Mucosa of descending colon (tissue), 3 donors: ENCODE results near the gene PRR5. TPM values are rescaled to one million over a fixed set of nuclear protein-coding genes. Genes with fewer than 3 reads are reported as not detected.

Experiments used
- ATAC-seq: fragments of 200-7000 bp; cut with Tn5 transposase; one replicate; pipeline ENCODE4 v1.9.1; 2020; ENCODE audit warnings: mild to moderate bottlenecking, moderate library complexity
- DNase-seq, 3 donors: peaks; one replicate each; pipeline ENCODE4 v3.0.0-alpha.2; 2020
- H3K36me3 ChIP-seq: fragments of 200-600 bp; one replicate; pipeline ENCODE4 v1.8.0; 2021; ENCODE audit warnings: low read depth, mild to moderate bottlenecking
- H3K4me1 ChIP-seq: fragments of 200-600 bp; one replicate; pipeline ENCODE4 v1.8.0; 2021; ENCODE audit warnings: low read depth, mild to moderate bottlenecking
- H3K4me3 ChIP-seq: fragments of 200-600 bp; one replicate; pipeline ENCODE4 v1.8.0; 2021; ENCODE audit warnings: mild to moderate bottlenecking
- H3K9me3 ChIP-seq: fragments of 200-600 bp; one replicate; pipeline ENCODE4 v1.8.0; 2021; ENCODE audit warnings: mild to moderate bottlenecking
- intact Hi-C, 2 donors: fragments of 100-400 bp; cut with DNase I in 1 of 2; cut with micrococcal nuclease in 1 of 2; formaldehyde crosslinking; loops; one replicate each; pipeline versions ENCODE4 v1.11.0 to v1.11.1; 2022; cut with DNase I, micrococcal nuclease
- total RNA-seq, 3 donors: library from RNA; stranded (reverse); fragmentation: NEBNext Ultra II Directional in 2 of 3; extraction: Animal tissue kit (Norgen Biotek cat#: 25700) in 2 of 3; gene quantifications; one replicate each; pipeline versions ENCODE4 v1.2.1 to v1.2.4, GENCODE V29; 2021 to 2023
- TF ChIP-seq, protein P1 (sequence below): fragments of 200-600 bp; IDR thresholded peaks from one replicate; pipeline ENCODE4 v1.8.0; 2022; ENCODE audit warnings: antibody characterized with exemption, mild to moderate bottlenecking
- donor health status: DM: no; HTN: no; CAD: no; lungs with moderate emphysema.
- donor health status: DM: no; HTN: no; CAD: no.
- donor health status: DM: no; HTN: yes; CAD: no.

The PRR5 gene
- total RNA-seq, 3 donors from 2014 or later = 21.8 to 46.2 (median 35.1) TPM

- Histone ChIP-seq H3K9me3 (no peaks in the 10 kb centered on the region), H3K4me1 (peaks cover 8% of the 10 kb centered on the region), H3K36me3 (no peaks in the 10 kb centered on the region), H3K4me3 (no peak overlapping the region)
- DNase-seq (peak; percentile 88 to 89 (median 88)), ATAC-seq (peak; percentile 97)
- intact Hi-C loops = no loop called here
- TF ChIP-seq, protein P1, sequence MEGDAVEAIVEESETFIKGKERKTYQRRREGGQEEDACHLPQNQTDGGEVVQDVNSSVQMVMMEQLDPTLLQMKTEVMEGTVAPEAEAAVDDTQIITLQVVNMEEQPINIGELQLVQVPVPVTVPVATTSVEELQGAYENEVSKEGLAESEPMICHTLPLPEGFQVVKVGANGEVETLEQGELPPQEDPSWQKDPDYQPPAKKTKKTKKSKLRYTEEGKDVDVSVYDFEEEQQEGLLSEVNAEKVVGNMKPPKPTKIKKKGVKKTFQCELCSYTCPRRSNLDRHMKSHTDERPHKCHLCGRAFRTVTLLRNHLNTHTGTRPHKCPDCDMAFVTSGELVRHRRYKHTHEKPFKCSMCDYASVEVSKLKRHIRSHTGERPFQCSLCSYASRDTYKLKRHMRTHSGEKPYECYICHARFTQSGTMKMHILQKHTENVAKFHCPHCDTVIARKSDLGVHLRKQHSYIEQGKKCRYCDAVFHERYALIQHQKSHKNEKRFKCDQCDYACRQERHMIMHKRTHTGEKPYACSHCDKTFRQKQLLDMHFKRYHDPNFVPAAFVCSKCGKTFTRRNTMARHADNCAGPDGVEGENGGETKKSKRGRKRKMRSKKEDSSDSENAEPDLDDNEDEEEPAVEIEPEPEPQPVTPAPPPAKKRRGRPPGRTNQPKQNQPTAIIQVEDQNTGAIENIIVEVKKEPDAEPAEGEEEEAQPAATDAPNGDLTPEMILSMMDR = peak; percentile 98
Observed at GRCh38 chr22:44684506-44685383, 17.3 kb upstream of the PRR5 start.

DNA sequence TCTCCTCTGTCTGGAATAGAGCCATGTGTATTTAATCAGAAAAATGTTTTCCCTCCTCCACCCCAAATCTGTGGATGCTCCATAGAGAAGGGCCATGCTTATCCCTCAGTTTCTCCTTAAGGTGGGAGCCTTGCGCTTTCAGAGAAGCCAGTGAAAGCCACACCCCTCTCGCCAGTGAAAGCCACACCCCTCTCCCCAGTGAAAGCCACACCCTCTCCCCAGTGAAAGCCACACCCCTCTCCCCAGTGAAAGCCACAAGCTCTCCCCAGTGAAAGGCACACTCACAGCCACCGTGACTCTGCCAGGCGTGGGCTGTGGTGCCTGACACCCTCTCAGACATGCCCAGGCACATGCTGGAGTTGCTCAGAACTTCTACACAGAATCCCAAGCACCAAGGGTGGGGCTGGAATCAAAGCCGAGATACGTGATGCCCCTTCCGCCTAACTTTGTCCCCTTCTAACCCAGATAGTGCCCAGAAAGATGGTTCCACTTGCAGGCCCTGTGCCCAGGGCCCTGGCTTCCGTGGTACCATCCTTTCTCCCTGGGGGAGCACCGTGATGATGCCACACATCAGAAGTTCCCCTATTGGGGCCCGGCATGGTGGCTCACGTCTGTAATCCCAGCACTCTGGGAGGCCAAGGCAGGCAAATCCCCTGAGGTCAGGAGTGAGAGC, 16.5 kb upstream of the PRR5 start:
- peak; percentile 76 to 81 (median 80) for DNase-seq
- no peaks in the 10 kb centered on the region for H3K9me3 ChIP-seq
- H3K36me3 ChIP-seq = no peaks in the 10 kb centered on the region
- TF ChIP-seq, protein P1 = no peak
- peak; percentile 86 for ATAC-seq
- H3K4me3 ChIP-seq = no peak overlapping the region
- intact Hi-C loops = no loop called here
- H3K4me1 ChIP-seq = peaks cover 8% of the 10 kb centered on the region

DNA sequence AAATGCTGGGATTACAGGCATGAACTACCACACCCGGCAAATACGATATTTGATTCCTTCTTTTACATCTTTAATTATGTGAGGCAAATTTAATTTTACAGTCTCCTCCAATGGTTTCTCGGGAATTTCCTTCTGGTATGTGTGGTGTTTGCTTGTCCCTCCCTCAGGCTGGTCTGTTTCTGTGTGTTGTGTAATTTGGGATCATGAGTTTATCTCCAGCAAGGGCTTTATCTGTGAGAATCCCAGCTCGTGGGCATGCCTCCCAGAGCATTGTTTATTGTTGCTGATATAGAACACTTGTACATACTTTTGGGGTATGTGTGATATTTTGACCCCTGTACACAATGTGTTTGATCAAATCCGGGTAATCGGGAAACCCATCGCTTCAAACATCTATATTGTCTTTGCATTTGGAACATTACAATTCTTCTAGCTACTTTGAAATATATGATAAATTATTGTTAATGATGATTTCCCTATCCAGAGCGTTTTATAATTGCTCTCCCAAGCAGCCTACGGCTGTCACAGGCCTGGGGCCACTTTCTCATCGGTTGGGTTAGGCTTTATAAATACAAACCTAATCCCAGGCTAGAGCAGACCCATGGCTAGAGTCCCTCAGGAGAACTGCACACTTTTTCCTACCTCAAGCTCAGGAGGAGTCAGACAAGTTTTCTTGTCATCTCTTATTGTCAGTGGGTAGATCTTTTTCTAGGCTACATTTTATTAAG, 15.0 kb upstream of the PRR5 start:
- H3K9me3 ChIP-seq = no peaks in the 10 kb centered on the region
- intact Hi-C loops = no loop called here
- peaks cover 8% of the 10 kb centered on the region for H3K4me1 ChIP-seq
- ATAC-seq (no peak), DNase-seq (no peak)
- TF ChIP-seq, protein P1 = no peak
- H3K36me3 ChIP-seq = no peaks in the 10 kb centered on the region
- no peak overlapping the region for H3K4me3 ChIP-seq

- intact Hi-C loops = no loop called here
- ATAC-seq (no peak), DNase-seq (no peak)
- Histone ChIP-seq H3K36me3 (no peaks in the 10 kb centered on the region), H3K4me3 (no peak overlapping the region), H3K4me1 (peaks cover 8% of the 10 kb centered on the region), H3K9me3 (no peaks in the 10 kb centered on the region)
- TF ChIP-seq, protein P1 = no peak
Observed at GRCh38 chr22:44689173-44689572, 12.8 kb upstream of the PRR5 start.

- intact Hi-C loops = no loop called here
- H3K36me3 ChIP-seq = no peaks in the 10 kb centered on the region
- TF ChIP-seq, protein P1 = no peak
- ATAC-seq (no peak), DNase-seq (no peak)
- peaks cover 3% of the 10 kb centered on the region for H3K4me1 ChIP-seq
- no peaks in the 10 kb centered on the region for H3K9me3 ChIP-seq
- no peak overlapping the region for H3K4me3 ChIP-seq
Observed at GRCh38 chr22:44689915-44690524, 12.0 kb upstream of the PRR5 start.
